HG02981 (cell line): ENCODE data around the gene GPR17.

Experiments used
- ATAC-seq: cut with Tn5 transposase; IDR thresholded peaks from one replicate; pipeline ENCODE4 v1.9.1; 2021; ENCODE audit warnings: mild to moderate bottlenecking, moderate library complexity; ENCODE audit not compliant: unreplicated experiment

GPR17 gene

GRCh38 chr2:127681976-127682857 is 36.3 kb downstream of the GPR17 start:
- ATAC-seq, result no peak

GRCh38 chr2:127683056-127683455 is 37.1 kb downstream of the GPR17 start:
- ATAC-seq, result no peak

GRCh38 chr2:127683757-127684156 is 37.8 kb downstream of the GPR17 start:
- ATAC-seq, result no peak

- no peak for ATAC-seq
Observed at GRCh38 chr2:127685410-127686080, 39.6 kb downstream of the GPR17 start.

- no peak for ATAC-seq
Observed at GRCh38 chr2:127688405-127688804, 42.5 kb downstream of the GPR17 start.

GRCh38 chr2:127690696-127691095 is 44.7 kb downstream of the GPR17 start:
- ATAC-seq, result no peak

- no peak for ATAC-seq
Observed at GRCh38 chr2:127694986-127695385, 49.0 kb downstream of the GPR17 start.

GRCh38 chr2:127695491-127696472 is 49.8 kb downstream of the GPR17 start:
- ATAC-seq, result no peak

- no peak for ATAC-seq
Observed at GRCh38 chr2:127697482-127698180, 51.7 kb downstream of the GPR17 start.

- ATAC-seq, result no peak
Observed at GRCh38 chr2:127698553-127699355, 52.8 kb downstream of the GPR17 start.

GRCh38 chr2:127700527-127701192 is 54.7 kb downstream of the GPR17 start:
- ATAC-seq, result peak; percentile 57

GRCh38 chr2:127701193-127701650 is 55.3 kb downstream of the GPR17 start, which contains the start of gene SFT2D3:
SFT2D3 (plus strand) TSS chr2:127701497; CDS start chr2:127701529, 32 bp downstream.
- ATAC-seq, result peak; percentile 69

- ATAC-seq, result peak; percentile 56
Observed at GRCh38 chr2:127701651-127702394, 55.9 kb downstream of the GPR17 start.
